ENCODE results near the gene ERBB4.

Gene ERBB4

GRCh38 chr2:212489719-212490346, 48.8 kb downstream of the ERBB4 start:
- Histone ChIP-seq H3K9me3 (ENCODE audit: severe bottlenecking) (no peaks in the 10 kb centered on the region), H3K27me3 (ENCODE audit: insufficient read depth, low read depth, severe bottlenecking) (no peaks in the 10 kb centered on the region), H3K27ac (no peak overlapping the region), H3K4me3 (ENCODE audit: low read depth, low read length) (no peak overlapping the region), H3K36me3 (no peaks in the 10 kb centered on the region)
- DNase-seq: no peak
- no peak for TF ChIP-seq CTCF (IDR thresholded peaks at IDR 0.05; ENCODE audit: low read depth, low read length)

- H3K27ac ChIP-seq: no peak overlapping the region
- TF ChIP-seq CTCF (IDR thresholded peaks at IDR 0.05; ENCODE audit: low read depth, low read length): no peak
Measured at GRCh38 chr2:212488611-212489010, 50.0 kb downstream of the ERBB4 start.

GRCh38 chr2:212484563-212485080, 54.0 kb downstream of the ERBB4 start:
- Histone ChIP-seq H3K4me3 (ENCODE audit: low read depth, low read length) (no peak overlapping the region), H3K27me3 (ENCODE audit: insufficient read depth, low read depth, severe bottlenecking) (no peaks in the 10 kb centered on the region), H3K27ac (no peak overlapping the region), H3K36me3 (no peaks in the 10 kb centered on the region), H3K9me3 (ENCODE audit: severe bottlenecking) (no peaks in the 10 kb centered on the region)
- DNase-seq: no peak
- no peak for TF ChIP-seq CTCF (IDR thresholded peaks at IDR 0.05; ENCODE audit: low read depth, low read length)

More at GRCh38 chr2:212488611-212489010, 50.0 kb downstream of the ERBB4 start:
- no peak for DNase-seq
- no peak overlapping the region for H3K4me3 ChIP-seq (ENCODE audit: low read depth, low read length)
- H3K36me3 ChIP-seq: no peaks in the 10 kb centered on the region
- H3K9me3 ChIP-seq (ENCODE audit: severe bottlenecking): no peaks in the 10 kb centered on the region
- H3K27me3 ChIP-seq (ENCODE audit: insufficient read depth, low read depth, severe bottlenecking): no peaks in the 10 kb centered on the region

- H3K36me3 ChIP-seq: no peaks in the 10 kb centered on the region
- no peaks in the 10 kb centered on the region for H3K9me3 ChIP-seq (ENCODE audit: severe bottlenecking)
- H3K4me3 ChIP-seq (ENCODE audit: low read depth, low read length): no peak overlapping the region
- DNase-seq: no peak
- no peak overlapping the region for H3K27ac ChIP-seq
- no peak for TF ChIP-seq CTCF (IDR thresholded peaks at IDR 0.05; ENCODE audit: low read depth, low read length)
- no peaks in the 10 kb centered on the region for H3K27me3 ChIP-seq (ENCODE audit: insufficient read depth, low read depth, severe bottlenecking)
Measured at GRCh38 chr2:212480447-212480846, 58.2 kb downstream of the ERBB4 start.

- Histone ChIP-seq H3K9me3 (ENCODE audit: severe bottlenecking) (no peaks in the 10 kb centered on the region), H3K36me3 (no peaks in the 10 kb centered on the region), H3K27me3 (ENCODE audit: insufficient read depth, low read depth, severe bottlenecking) (no peaks in the 10 kb centered on the region), H3K27ac (no peak overlapping the region), H3K4me3 (ENCODE audit: low read depth, low read length) (no peak overlapping the region)
- no peak for DNase-seq
- no peak for TF ChIP-seq CTCF (IDR thresholded peaks at IDR 0.05; ENCODE audit: low read depth, low read length)
Measured at GRCh38 chr2:212477571-212477970, 61.0 kb downstream of the ERBB4 start.

GRCh38 chr2:212473211-212473610, 65.4 kb downstream of the ERBB4 start:
- no peak for DNase-seq
- no peak for TF ChIP-seq CTCF (IDR thresholded peaks at IDR 0.05; ENCODE audit: low read depth, low read length)
- no peak overlapping the region for H3K27ac ChIP-seq
- H3K4me3 ChIP-seq (ENCODE audit: low read depth, low read length): no peak overlapping the region
- no peaks in the 10 kb centered on the region for H3K9me3 ChIP-seq (ENCODE audit: severe bottlenecking)
- no peaks in the 10 kb centered on the region for H3K36me3 ChIP-seq
- H3K27me3 ChIP-seq (ENCODE audit: insufficient read depth, low read depth, severe bottlenecking): no peaks in the 10 kb centered on the region
